ENCODE data around the gene NLE1. TPM values are rescaled to one million over a fixed set of nuclear protein-coding genes. Genes with fewer than 3 reads are reported as not detected.
"Not testable (repeated sequence)": the region's sequence is repeated elsewhere in the genome, so short reads cannot be mapped to it uniquely, and the experiment has no call there.

The NLE1 gene
- total RNA-seq, 2 donors from 2014 or later = 12.5 to 17.7 TPM

DNA sequence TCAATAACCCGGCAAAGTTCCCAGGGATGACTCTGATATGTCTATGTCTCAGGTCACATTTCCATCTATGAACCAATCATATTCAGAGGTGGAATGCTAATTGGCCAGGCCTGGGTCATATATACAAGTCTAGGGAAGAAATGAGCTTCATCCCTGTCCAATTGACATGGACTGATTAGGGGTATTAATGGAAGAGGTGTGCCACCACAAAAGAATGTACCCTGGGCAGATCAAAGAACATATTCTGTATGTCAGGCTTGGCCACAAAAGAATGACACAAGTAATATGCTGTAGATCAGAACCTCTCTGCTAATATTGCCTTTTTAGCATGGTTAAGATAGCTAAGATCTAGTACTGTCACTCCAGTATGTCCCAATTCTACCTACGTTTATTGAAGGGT lies 45.4 kb upstream of the NLE1 start:
- H3K36me3 ChIP-seq = no peaks in the 10 kb centered on the region
- intact Hi-C loops (cut with DNase I) = no loop called here
- no peak overlapping the region for H3K4me3 ChIP-seq
- DNase-seq (ENCODE audit: low spot score) = no peak
- H3K27me3 ChIP-seq (replicated peaks; ENCODE audit: insufficient read depth) = no peaks in the 10 kb centered on the region
- no peak overlapping the region for H3K27ac ChIP-seq
- H3K9me3 ChIP-seq = no peaks in the 10 kb centered on the region
- 62% methylated on average over 2 of the region's 2 CpGs for WGBS
- TF ChIP-seq, protein P1, sequence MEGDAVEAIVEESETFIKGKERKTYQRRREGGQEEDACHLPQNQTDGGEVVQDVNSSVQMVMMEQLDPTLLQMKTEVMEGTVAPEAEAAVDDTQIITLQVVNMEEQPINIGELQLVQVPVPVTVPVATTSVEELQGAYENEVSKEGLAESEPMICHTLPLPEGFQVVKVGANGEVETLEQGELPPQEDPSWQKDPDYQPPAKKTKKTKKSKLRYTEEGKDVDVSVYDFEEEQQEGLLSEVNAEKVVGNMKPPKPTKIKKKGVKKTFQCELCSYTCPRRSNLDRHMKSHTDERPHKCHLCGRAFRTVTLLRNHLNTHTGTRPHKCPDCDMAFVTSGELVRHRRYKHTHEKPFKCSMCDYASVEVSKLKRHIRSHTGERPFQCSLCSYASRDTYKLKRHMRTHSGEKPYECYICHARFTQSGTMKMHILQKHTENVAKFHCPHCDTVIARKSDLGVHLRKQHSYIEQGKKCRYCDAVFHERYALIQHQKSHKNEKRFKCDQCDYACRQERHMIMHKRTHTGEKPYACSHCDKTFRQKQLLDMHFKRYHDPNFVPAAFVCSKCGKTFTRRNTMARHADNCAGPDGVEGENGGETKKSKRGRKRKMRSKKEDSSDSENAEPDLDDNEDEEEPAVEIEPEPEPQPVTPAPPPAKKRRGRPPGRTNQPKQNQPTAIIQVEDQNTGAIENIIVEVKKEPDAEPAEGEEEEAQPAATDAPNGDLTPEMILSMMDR (IDR thresholded peaks at IDR 0.05) = no peak
- no peak for TF ChIP-seq POLR2AphosphoS5 (IDR thresholded peaks at IDR 0.05)
- no peaks in the 10 kb centered on the region for H3K4me1 ChIP-seq (replicated peaks)

DNA sequence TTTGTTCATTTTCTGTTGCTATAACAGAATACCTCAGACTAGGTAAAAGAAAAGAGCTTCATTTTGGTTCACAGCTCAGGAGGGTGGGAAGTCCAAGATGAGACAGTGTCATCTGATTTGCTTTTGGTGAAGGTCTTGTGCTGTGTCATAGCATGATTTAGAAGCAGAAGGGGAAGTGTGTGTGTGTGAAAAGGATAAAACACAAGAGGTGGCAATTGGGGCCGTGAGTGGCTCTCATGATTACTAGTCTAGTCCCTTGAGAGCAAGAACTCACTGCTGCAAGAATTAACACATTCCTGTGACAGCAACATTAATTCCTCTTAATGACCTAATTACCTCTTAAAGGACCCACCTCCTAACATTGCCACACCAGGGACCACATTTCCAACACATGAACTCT lies 43.7 kb upstream of the NLE1 start:
- intact Hi-C loops (cut with DNase I) = no loop called here
- 61% methylated on average over 1 of the region's 1 CpG for WGBS

DNA sequence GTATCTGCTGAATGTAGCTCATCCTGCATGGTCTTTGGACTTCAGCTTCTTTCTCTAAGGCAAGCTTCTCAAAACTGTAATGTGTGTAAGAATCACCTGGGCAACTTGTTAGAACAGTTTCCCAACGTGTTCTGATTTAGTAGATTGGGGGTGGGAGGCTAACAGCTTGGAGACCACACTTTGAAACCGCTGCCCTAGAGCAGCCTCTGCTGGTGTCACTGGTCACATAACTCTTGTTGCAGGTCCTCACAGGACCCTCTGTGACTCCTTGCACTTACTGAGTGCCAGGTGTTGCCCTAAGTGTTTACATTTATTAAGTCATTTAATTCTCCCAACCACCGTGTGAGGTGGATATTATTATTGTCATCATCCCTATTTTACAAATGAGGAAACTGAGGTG lies 42.2 kb upstream of the NLE1 start:
- 36% methylated on average over 3 of the region's 3 CpGs for WGBS

More for the DNA sequence above, 43.7 kb upstream of the NLE1 start:
- TF ChIP-seq, protein P1 (IDR thresholded peaks at IDR 0.05) = no peak
- TF ChIP-seq POLR2A (IDR thresholded peaks at IDR 0.05) (no peak), POLR2AphosphoS5 (IDR thresholded peaks at IDR 0.05) (no peak)
- Histone ChIP-seq H3K9me3 (no peaks in the 10 kb centered on the region), H3K4me3 (no peak overlapping the region), H3K27ac (no peak overlapping the region), H3K4me1 (replicated peaks) (no peaks in the 10 kb centered on the region), H3K36me3 (no peaks in the 10 kb centered on the region), H3K27me3 (replicated peaks; ENCODE audit: insufficient read depth) (no peaks in the 10 kb centered on the region)
- DNase-seq (ENCODE audit: low spot score) = no peak

DNA sequence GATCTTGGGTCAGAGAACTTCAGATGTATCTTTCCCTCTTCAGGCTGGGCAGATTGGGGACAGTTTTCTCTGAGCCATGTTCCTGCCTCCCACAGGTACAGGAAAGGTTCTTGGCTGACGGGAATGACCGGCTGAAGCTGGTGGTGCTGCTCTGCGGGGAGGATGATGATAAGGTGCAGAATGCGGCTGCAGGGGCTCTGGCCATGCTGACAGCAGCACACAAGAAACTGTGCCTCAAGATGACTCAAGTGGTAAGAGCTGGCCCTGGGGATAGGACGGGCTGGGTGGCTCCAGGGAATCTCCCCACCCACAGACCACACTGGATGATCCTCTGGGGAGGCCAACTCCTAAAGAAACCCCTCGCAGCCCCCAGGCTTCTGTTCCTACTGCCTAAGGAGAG lies 41.2 kb upstream of the NLE1 start:
- TF ChIP-seq POLR2A (IDR thresholded peaks at IDR 0.05) = no peak
- TF ChIP-seq, protein P1 (IDR thresholded peaks at IDR 0.05) = no peak
- no peak for TF ChIP-seq POLR2AphosphoS5 (IDR thresholded peaks at IDR 0.05)
- WGBS = 56% methylated on average over 6 of the region's 6 CpGs
- intact Hi-C loops (cut with DNase I) = no loop called here
- no peaks in the 10 kb centered on the region for H3K27me3 ChIP-seq (replicated peaks; ENCODE audit: insufficient read depth)
- H3K4me3 ChIP-seq = no peak overlapping the region
- no peaks in the 10 kb centered on the region for H3K36me3 ChIP-seq
- no peak overlapping the region for H3K27ac ChIP-seq
- H3K4me1 ChIP-seq (replicated peaks) = no peaks in the 10 kb centered on the region
- no peaks in the 10 kb centered on the region for H3K9me3 ChIP-seq
- no peak for DNase-seq (ENCODE audit: low spot score)

More for the DNA sequence above, 42.2 kb upstream of the NLE1 start:
- Histone ChIP-seq H3K9me3 (no peaks in the 10 kb centered on the region), H3K27me3 (replicated peaks; ENCODE audit: insufficient read depth) (no peaks in the 10 kb centered on the region), H3K4me1 (replicated peaks) (no peaks in the 10 kb centered on the region), H3K27ac (no peak overlapping the region), H3K4me3 (no peak overlapping the region), H3K36me3 (no peaks in the 10 kb centered on the region)
- no peak for DNase-seq (ENCODE audit: low spot score)
- TF ChIP-seq POLR2A (IDR thresholded peaks at IDR 0.05) (no peak), POLR2AphosphoS5 (IDR thresholded peaks at IDR 0.05) (no peak)
- TF ChIP-seq, protein P1 (IDR thresholded peaks at IDR 0.05) = no peak
- intact Hi-C loops (cut with DNase I) = no loop called here

DNA sequence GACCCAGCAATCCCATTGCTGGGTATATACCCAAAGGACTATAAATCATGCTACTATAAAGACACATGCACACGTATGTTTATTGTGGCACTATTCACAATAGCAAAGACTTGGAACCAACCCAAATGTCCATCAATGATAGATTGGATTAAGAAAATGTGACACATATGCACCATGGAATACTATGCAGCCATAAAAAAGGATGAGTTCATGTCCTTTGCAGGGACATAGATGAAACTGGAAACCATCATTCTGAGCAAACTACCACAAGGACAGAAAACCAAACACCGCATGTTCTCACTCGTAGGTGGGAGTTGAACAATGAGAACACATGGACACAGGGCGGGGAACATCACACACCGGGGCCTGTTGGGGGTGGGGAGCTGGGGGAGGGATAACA lies 37.3 kb upstream of the NLE1 start:
- 84% methylated on average over 5 of the region's 5 CpGs for WGBS
- DNase-seq (ENCODE audit: low spot score); H3K27me3 ChIP-seq (replicated peaks; ENCODE audit: insufficient read depth); intact Hi-C loops (cut with DNase I); H3K9me3 ChIP-seq; H3K36me3 ChIP-seq; H3K4me1 ChIP-seq (replicated peaks); H3K4me3 ChIP-seq; H3K27ac ChIP-seq: not testable (repeated sequence)
